Nephron (organoid): Measurements from ENCODE around the gene CTAGE1.

Source experiments
- H3K27ac Mint-ChIP-seq, 3 experiments: 2 replicates each; pipeline ENCODE4 v1.8.0; 2020; ENCODE audit warnings: mixed read lengths in 3 of 3, mild to moderate bottlenecking in 2 of 3, moderate library complexity in 1 of 3
- H3K27me3 Mint-ChIP-seq: 2 replicates; pipeline ENCODE4 v1.8.0; 2021; ENCODE audit warnings: low read depth, mild to moderate bottlenecking, moderate library complexity, mixed read lengths
- H3K36me3 Mint-ChIP-seq: 2 replicates; pipeline ENCODE4 v1.8.0; 2020; ENCODE audit warnings: low read depth, mixed read lengths
- H3K4me1 Mint-ChIP-seq: 2 replicates; pipeline ENCODE4 v1.8.0; 2020; ENCODE audit warnings: mixed read lengths
- H3K4me3 Mint-ChIP-seq, 3 experiments: 2 replicates each; pipeline ENCODE4 v1.8.0; 2020; ENCODE audit warnings: mild to moderate bottlenecking in 3 of 3, mixed read lengths in 3 of 3, moderate library complexity in 2 of 3
- H3K9me3 Mint-ChIP-seq: 2 replicates; pipeline ENCODE4 v1.8.0; 2020; ENCODE audit warnings: mixed read lengths
- TF ChIP-seq, protein P1 (sequence below), 3 experiments: fragments of 200-600 bp; sonication (generic); IDR thresholded peaks; one replicate each; pipeline ENCODE4 v1.5.0; 2021; ENCODE audit warnings: antibody characterized with exemption in 3 of 3; ENCODE audit not compliant: unreplicated experiment in 3 of 3

Gene CTAGE1, protein sequence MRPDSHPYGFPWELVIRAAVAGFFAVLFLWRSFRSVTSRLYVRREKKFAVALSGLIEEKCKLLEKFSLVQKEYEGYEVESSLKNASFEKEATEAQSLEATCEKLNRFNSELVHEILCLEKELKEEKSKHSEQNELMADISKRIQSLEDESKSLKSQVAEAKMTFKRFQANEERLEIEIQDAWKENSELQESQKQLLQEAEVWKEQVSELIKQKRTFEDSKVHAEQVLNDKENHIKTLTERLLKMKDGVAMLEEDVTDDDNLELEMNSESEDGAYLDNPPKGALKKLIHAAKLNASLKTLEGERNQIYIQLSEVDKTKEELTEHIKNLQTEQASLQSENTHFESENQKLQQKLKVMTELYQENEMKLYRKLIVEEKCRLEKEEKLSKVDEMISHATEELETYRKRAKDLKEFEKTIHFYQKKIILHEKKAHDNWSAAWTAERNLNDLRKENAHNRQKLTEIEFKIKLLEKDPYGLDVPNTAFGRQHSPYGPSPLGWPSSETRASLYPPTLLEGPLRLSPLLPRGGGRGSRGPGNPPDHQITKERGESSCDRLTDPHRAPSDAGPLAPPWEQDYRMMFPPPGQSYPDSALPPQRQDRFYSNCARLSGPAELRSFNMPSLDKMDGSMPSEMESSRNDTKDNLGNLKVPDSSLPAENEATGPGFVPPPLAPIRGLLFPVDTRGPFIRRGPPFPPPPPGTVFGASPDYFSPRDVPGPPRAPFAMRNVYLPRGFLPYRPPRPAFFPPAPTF

DNA sequence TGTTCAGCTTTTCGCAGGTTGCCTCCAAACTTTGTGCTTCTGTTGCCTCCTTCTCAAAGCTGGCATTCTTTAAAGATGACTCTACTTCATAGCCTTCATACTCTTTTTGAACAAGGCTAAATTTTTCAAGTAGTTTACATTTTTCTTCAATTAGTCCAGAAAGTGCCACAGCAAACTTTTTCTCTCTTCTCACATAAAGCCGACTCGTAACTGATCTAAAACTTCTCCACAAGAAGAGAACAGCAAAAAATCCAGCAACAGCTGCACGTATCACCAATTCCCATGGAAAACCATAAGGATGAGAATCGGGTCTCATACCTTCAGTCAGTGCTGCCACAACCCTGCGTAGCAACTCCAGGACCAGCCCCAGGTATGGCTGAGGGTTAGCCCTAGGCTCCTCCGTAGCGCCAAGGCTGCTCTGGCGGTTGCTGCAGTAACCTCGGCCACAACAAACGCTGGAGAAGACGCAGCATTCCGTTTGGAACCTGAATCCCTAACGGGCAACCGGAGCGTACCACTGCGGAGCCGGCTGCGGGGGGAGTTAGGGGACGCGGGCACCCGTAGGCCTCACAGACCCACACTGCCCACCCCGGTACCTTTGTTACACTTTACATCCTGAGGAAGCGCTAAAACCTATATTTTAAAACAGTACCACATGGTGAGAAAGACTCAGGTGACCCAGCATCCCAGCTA lies at the start of gene CTAGE1:
CTAGE1 (minus strand) TSS at position 420 of the 693 bp plus-strand sequence; CDS start at position 316, 104 bp downstream.
- Mint-ChIP-seq H3K27ac (no peak within 1 kb of the TSS), H3K9me3 (peaks cover 16% of the 10 kb centered on the region), H3K27me3 (peaks cover 10% of the 10 kb centered on the region), H3K4me1 (no peaks in the 10 kb centered on the region), H3K36me3 (peaks cover 5% of the 10 kb centered on the region), H3K4me3 (no peak within 1 kb of the TSS)
- TF ChIP-seq, protein P1, sequence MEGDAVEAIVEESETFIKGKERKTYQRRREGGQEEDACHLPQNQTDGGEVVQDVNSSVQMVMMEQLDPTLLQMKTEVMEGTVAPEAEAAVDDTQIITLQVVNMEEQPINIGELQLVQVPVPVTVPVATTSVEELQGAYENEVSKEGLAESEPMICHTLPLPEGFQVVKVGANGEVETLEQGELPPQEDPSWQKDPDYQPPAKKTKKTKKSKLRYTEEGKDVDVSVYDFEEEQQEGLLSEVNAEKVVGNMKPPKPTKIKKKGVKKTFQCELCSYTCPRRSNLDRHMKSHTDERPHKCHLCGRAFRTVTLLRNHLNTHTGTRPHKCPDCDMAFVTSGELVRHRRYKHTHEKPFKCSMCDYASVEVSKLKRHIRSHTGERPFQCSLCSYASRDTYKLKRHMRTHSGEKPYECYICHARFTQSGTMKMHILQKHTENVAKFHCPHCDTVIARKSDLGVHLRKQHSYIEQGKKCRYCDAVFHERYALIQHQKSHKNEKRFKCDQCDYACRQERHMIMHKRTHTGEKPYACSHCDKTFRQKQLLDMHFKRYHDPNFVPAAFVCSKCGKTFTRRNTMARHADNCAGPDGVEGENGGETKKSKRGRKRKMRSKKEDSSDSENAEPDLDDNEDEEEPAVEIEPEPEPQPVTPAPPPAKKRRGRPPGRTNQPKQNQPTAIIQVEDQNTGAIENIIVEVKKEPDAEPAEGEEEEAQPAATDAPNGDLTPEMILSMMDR (IDR thresholded peaks at IDR 0.05; ENCODE audit: unreplicated experiment in 3 of 3): no peak

DNA sequence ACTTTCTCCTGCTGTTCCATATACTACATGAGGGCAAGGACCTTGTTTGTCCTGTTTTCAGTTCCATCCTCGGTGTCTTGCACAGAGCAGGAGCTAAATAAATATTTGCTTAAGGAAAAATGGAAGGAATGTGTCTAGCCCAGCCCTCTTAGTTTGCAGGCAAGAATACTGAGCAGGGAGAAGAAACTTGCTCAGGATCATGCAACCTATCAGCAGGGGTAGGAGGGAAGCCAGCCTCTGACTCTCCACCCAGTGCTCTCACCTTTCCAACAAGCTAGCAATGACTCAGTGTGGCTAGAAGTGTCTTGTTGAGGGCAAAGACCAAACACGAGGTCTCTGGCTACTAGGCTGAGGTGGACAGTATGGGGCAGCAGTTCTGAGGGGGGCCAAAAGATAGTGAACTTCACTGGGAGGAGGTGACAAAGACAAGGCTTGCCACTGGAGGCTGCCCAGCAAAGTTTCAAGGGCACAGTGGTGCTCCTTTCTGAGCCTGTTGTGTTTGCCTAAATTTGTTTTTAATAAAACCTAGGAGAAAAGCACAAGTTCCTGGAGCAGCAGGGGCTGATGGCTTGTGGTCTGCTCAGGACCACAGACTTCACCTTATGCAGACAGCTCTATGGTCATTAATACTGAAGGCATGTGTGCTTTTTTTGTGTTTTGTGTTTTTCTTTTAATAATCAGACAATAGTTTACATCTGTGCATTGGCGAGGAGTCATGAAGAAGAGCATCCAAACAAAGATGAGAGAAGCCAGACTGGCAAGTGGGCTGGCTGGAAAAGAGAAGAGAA lies 49.1 kb upstream of the CTAGE1 start:
- TF ChIP-seq, protein P1 (IDR thresholded peaks at IDR 0.05; ENCODE audit: unreplicated experiment in 3 of 3): no peak
- peak overlapping the region; percentile 2 to 54 (median 37) for H3K27ac Mint-ChIP-seq
- H3K9me3 Mint-ChIP-seq: peaks cover 2% of the 10 kb centered on the region
- H3K4me3 Mint-ChIP-seq: no peak overlapping the region
- peaks cover 9% of the 10 kb centered on the region for H3K27me3 Mint-ChIP-seq
- peaks cover 3% of the 10 kb centered on the region for H3K36me3 Mint-ChIP-seq
- peaks cover 51% of the 10 kb centered on the region for H3K4me1 Mint-ChIP-seq

DNA sequence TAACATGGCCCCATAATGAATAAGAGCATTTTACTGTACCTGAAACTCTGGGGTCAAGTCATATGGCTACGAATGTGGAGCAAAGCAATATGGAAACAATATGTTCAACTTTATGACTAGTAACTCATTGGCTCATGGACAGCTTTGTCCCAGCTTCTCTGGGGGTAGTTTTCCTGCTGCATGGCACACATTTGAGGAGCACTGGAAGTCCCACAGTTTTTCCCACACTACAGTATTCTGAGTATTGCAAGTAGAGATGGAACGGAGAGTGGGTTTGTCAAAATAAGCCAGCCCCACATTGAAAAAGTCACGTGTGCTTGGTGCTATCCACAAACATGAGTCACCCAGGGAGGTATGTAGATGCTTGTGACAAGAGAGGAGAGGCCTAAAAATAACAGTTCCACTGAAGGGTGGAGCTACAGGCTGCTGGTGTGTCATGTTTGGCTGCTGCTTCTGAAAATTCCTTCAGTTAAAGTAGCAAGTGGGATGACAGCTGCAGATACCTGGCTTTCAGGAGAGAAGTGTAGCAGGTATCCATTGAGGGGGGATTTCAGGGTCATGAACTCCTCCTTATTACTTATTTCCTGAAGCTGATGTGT lies 48.2 kb upstream of the CTAGE1 start:
- TF ChIP-seq, protein P1 (IDR thresholded peaks at IDR 0.05; ENCODE audit: unreplicated experiment in 3 of 3): no peak
- Mint-ChIP-seq H3K9me3 (peaks cover 2% of the 10 kb centered on the region), H3K4me3 (no peak overlapping the region), H3K27ac (peak overlapping the region in 2 of 3 experiments; percentile 26 to 37), H3K27me3 (peaks cover 6% of the 10 kb centered on the region), H3K36me3 (peaks cover 3% of the 10 kb centered on the region), H3K4me1 (peaks cover 43% of the 10 kb centered on the region)

DNA sequence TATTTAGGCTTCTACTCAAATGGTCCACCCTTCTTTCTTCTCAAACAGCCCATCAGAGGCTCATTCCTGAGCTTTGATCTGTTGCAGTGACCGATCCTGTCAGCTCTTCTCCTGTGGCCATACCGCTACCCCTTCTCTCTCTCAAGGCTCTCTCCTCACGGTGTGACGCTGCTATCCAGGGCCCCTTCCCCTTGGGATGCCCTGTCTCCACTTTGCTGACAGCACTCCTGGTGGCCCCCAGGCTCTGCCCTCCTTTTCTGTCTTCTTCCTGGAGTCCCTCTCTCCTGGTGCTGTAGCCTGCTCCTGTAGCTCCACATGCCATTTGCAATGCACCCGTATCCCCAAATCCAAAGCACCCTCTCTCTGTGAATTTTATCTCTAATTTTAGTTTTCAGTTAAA lies 45.4 kb upstream of the CTAGE1 start:
- TF ChIP-seq, protein P1 (IDR thresholded peaks at IDR 0.05; ENCODE audit: unreplicated experiment in 3 of 3): no peak
- Mint-ChIP-seq H3K9me3 (no peaks in the 10 kb centered on the region), H3K27ac (peak overlapping the region in 1 of 3 experiments; percentile 44), H3K4me3 (no peak overlapping the region), H3K27me3 (peaks cover 4% of the 10 kb centered on the region), H3K4me1 (peaks cover 18% of the 10 kb centered on the region), H3K36me3 (no peaks in the 10 kb centered on the region)

DNA sequence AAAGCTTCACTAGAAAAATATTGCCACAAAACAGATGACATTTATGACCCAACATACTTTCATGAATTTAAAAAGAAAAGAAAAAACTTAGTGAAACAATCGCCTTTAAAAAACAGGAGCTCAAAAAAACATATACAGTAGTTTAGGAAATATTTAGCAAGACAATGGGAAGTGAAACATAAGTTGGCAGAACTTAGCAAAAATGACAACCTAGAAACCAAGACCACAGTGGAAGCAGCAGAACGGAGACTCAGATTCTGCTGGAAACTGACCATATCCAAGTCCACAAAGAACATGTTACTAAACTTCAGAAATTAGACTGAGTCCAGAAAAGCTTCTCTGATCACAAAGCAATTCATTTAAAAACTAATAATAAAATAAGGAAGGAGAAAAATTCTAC lies 41.8 kb upstream of the CTAGE1 start:
- Mint-ChIP-seq H3K27ac (no peak overlapping the region), H3K36me3 (no peaks in the 10 kb centered on the region), H3K4me3 (no peak overlapping the region), H3K9me3 (no peaks in the 10 kb centered on the region), H3K4me1 (peaks cover 25% of the 10 kb centered on the region), H3K27me3 (peaks cover 7% of the 10 kb centered on the region)
- TF ChIP-seq, protein P1 (IDR thresholded peaks at IDR 0.05; ENCODE audit: unreplicated experiment in 3 of 3): no peak
